HG02678 (cell line): ENCODE measurements around the gene KRT77.

Experiments used
- ATAC-seq: cut with Tn5 transposase; IDR thresholded peaks from one replicate; pipeline ENCODE4 v1.9.1; 2021; ENCODE audit warnings: mild to moderate bottlenecking, moderate library complexity; ENCODE audit not compliant: unreplicated experiment

The KRT77 gene

GRCh38 chr12:52694151-52694550 is 9.2 kb downstream of the KRT77 start:
- no peak for ATAC-seq

GRCh38 chr12:52693261-52693660 is 10.1 kb downstream of the KRT77 start:
- no peak for ATAC-seq

GRCh38 chr12:52692254-52692653 is 11.1 kb downstream of the KRT77 start:
- no peak for ATAC-seq

- ATAC-seq, result no peak
Observed at GRCh38 chr12:52691841-52692150, 11.5 kb downstream of the KRT77 start.

GRCh38 chr12:52691076-52691840 is 12.1 kb downstream of the KRT77 start:
- ATAC-seq, result no peak

- no peak for ATAC-seq
Observed at GRCh38 chr12:52690351-52691075, 12.8 kb downstream of the KRT77 start.

GRCh38 chr12:52689936-52690335 is 13.4 kb downstream of the KRT77 start:
- no peak for ATAC-seq

GRCh38 chr12:52689239-52689638 is 14.1 kb downstream of the KRT77 start:
- no peak for ATAC-seq

GRCh38 chr12:52688481-52688880 is 14.8 kb downstream of the KRT77 start:
- no peak for ATAC-seq

GRCh38 chr12:52687497-52688385 is 15.6 kb downstream of the KRT77 start:
- ATAC-seq, result no peak

GRCh38 chr12:52686756-52687487 is 16.4 kb downstream of the KRT77 start:
- no peak for ATAC-seq

GRCh38 chr12:52686063-52686462 is 17.3 kb downstream of the KRT77 start:
- ATAC-seq, result no peak

GRCh38 chr12:52685406-52685890 is 17.9 kb downstream of the KRT77 start:
- ATAC-seq, result no peak

- ATAC-seq, result no peak
Observed at GRCh38 chr12:52684431-52684830, 18.9 kb downstream of the KRT77 start.

- no peak for ATAC-seq
Observed at GRCh38 chr12:52683575-52684300, 19.6 kb downstream of the KRT77 start.

- no peak for ATAC-seq
Observed at GRCh38 chr12:52682938-52683574, 20.3 kb downstream of the KRT77 start.

GRCh38 chr12:52682381-52682660 is 21.0 kb downstream of the KRT77 start:
- ATAC-seq, result no peak

GRCh38 chr12:52681526-52682380 is 21.6 kb downstream of the KRT77 start:
- no peak for ATAC-seq

GRCh38 chr12:52680363-52680762 is 23.0 kb downstream of the KRT77 start, which contains the start of gene KRT1:
Gene KRT1 (minus strand): TSS chr12:52680407. CDS start chr12:52680348, 59 bp downstream.
- ATAC-seq, result no peak
